Keratinocyte (primary cell): ENCODE results near the gene SHROOM3. TPM values are rescaled to one million over a fixed set of nuclear protein-coding genes. Genes with fewer than 3 reads are reported as not detected.

Experiments used
- DNase-seq: peaks from one replicate; pipeline ENCODE4 v3.0.0-alpha.2; 2011; ENCODE audit warnings: low read depth, missing footprints, low spot score
- FAIRE-seq: peaks from 2 replicates; lab custom pipeline; 2011; peaks lifted over from hg19 to GRCh38; lab: Jason Lieb, UNC
- H2AFZ ChIP-seq: 2 replicates; pipeline ENCODE4 v1.6.0; 2012; ENCODE audit warnings: low read length, control low read depth, inconsistent platforms; ENCODE audit not compliant: control insufficient read depth
- H3K27ac ChIP-seq: 2 replicates; pipeline ENCODE4 v1.5.1; 2011; ENCODE audit warnings: low read length; ENCODE audit not compliant: control insufficient read depth, insufficient read depth
- H3K27me3 ChIP-seq: 3 replicates; pipeline ENCODE4 v1.6.0; 2011; ENCODE audit warnings: low read length; ENCODE audit not compliant: control insufficient read depth, insufficient read depth; ENCODE audit errors: extremely low read depth
- H3K36me3 ChIP-seq, 2 experiments: 2 replicates in 1 of 2; 3 replicates in 1 of 2; pipeline ENCODE4 v1.5.1; 2011; ENCODE audit warnings: low read length in 2 of 2, mild to moderate bottlenecking in 1 of 2; ENCODE audit not compliant: control insufficient read depth in 2 of 2, insufficient read depth in 2 of 2; ENCODE audit errors: extremely low read depth in 1 of 2
- H3K4me1 ChIP-seq: 3 replicates; pipeline ENCODE4 v1.5.1; 2011; ENCODE audit warnings: low read length; ENCODE audit not compliant: control insufficient read depth, insufficient read depth; ENCODE audit errors: extremely low read depth
- H3K4me2 ChIP-seq: 3 replicates; pipeline ENCODE4 v1.6.0; 2011; ENCODE audit warnings: low read depth, low read length; ENCODE audit not compliant: control insufficient read depth, insufficient read depth; ENCODE audit errors: extremely low read depth
- H3K4me3 ChIP-seq, 3 experiments: fragments of 200-600 bp in 1 of 3; sonication (generic) in 1 of 3; 2 replicates in 2 of 3; 3 replicates in 1 of 3; pipeline ENCODE4 v1.5.1; 2011 to 2016; ENCODE audit warnings: low read length in 3 of 3, mild to moderate bottlenecking in 3 of 3, control low read depth in 2 of 3, inconsistent platforms in 1 of 3, low read depth in 1 of 3, mixed read lengths in 1 of 3, mixed run types in 1 of 3, moderate library complexity in 1 of 3; ENCODE audit not compliant: control insufficient read depth in 2 of 3, insufficient read depth in 2 of 3; ENCODE audit errors: extremely low read depth in 1 of 3
- H3K79me2 ChIP-seq: 2 replicates; pipeline ENCODE4 v1.6.0; 2012; ENCODE audit warnings: low read length; ENCODE audit not compliant: control insufficient read depth, insufficient read depth
- H3K9ac ChIP-seq: 3 replicates; pipeline ENCODE4 v1.6.0; 2011; ENCODE audit warnings: low read length; ENCODE audit not compliant: control insufficient read depth, insufficient read depth; ENCODE audit errors: extremely low read depth
- H3K9me1 ChIP-seq: 3 replicates; pipeline ENCODE4 v1.6.0; 2011; ENCODE audit warnings: low read length; ENCODE audit not compliant: control insufficient read depth, insufficient read depth; ENCODE audit errors: extremely low read depth
- H3K9me3 ChIP-seq: 2 replicates; pipeline ENCODE4 v1.5.1; 2012; ENCODE audit warnings: low read depth, low read length; ENCODE audit not compliant: control insufficient read depth
- H4K20me1 ChIP-seq: 3 replicates; pipeline ENCODE4 v1.6.0; 2011; ENCODE audit warnings: low read length; ENCODE audit not compliant: control insufficient read depth, insufficient read depth; ENCODE audit errors: extremely low read depth
- EZH2 ChIP-seq: IDR thresholded peaks from one replicate; pipeline ENCODE4 v1.6.1; 2012; ENCODE audit warnings: inconsistent platforms, mild to moderate bottlenecking, low read length, moderate library complexity
- dilution Hi-C: fragments of 300-500 bp; cut with MboI; formaldehyde crosslinking; loops from one replicate; pipeline ENCODE4 v1.7.0; 2020; ENCODE audit warnings: low sequenced_read_pairs; ENCODE audit not compliant: extremely low pct_ligation_motif_present
- polyA plus RNA-seq, 5 experiments: library from polyadenylated mRNA; depleted of rRNA in 3 of 5; stranded (reverse) in 3 of 5; stranded (forward) in 1 of 5; unstranded in 1 of 5; fragments of >200 nt; gene quantifications; 1 replicate in 1 of 5; 2 replicates in 3 of 5; 3 replicates in 1 of 5; pipeline versions ENCODE4 v1.2.1 to v1.2.3, GENCODE V29; 2011 to 2012; ENCODE audit warnings: missing spikeins in 2 of 5, low read depth in 1 of 5, low replicate concordance in 1 of 5
- TF ChIP-seq, protein P1 (sequence below), 3 experiments: IDR thresholded peaks in 1 of 3; conservative IDR thresholded peaks in 1 of 3; optimal IDR thresholded peaks in 1 of 3; 2 replicates in 2 of 3; 3 replicates in 1 of 3; pipeline versions ENCODE3 to v1.5.1; 2011; ENCODE audit warnings: low read length in 3 of 3, mild to moderate bottlenecking in 3 of 3, moderate library complexity in 2 of 3, control low read depth in 1 of 3, inconsistent platforms in 1 of 3; ENCODE audit not compliant: insufficient read depth in 2 of 3; ENCODE audit errors: extremely low read depth in 1 of 3

SHROOM3 gene
- polyA plus RNA-seq, 1 donor (not counting 4 experiments of a cell fraction or from before 2014, with no cell fraction given), result 4.9 TPM

DNA sequence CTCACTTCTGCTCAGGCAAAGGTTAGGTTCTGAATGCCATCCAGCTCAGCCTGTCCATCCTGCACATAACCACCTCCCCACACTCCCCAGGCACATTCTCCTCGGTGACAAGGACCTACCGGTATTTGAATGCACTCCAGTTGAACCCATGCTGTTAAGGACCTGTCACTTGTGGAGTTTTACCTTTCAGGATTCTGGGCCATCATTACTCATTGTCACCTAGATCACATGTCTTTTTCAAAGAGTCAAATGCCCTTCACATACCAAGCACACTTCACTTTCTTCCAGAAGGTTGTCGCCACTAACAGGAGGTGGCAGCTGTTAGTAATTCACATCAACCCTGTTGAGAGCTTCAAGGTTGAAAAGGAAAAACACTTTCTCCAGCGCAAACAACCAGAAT lies 244.7 kb downstream of the SHROOM3 start:
- no peaks in the 10 kb centered on the region for H4K20me1 ChIP-seq
- FAIRE-seq (no peak), DNase-seq (no peak)
- no peak overlapping the region for H3K4me2 ChIP-seq
- TF ChIP-seq EZH2, result no peak
- TF ChIP-seq, protein P1, sequence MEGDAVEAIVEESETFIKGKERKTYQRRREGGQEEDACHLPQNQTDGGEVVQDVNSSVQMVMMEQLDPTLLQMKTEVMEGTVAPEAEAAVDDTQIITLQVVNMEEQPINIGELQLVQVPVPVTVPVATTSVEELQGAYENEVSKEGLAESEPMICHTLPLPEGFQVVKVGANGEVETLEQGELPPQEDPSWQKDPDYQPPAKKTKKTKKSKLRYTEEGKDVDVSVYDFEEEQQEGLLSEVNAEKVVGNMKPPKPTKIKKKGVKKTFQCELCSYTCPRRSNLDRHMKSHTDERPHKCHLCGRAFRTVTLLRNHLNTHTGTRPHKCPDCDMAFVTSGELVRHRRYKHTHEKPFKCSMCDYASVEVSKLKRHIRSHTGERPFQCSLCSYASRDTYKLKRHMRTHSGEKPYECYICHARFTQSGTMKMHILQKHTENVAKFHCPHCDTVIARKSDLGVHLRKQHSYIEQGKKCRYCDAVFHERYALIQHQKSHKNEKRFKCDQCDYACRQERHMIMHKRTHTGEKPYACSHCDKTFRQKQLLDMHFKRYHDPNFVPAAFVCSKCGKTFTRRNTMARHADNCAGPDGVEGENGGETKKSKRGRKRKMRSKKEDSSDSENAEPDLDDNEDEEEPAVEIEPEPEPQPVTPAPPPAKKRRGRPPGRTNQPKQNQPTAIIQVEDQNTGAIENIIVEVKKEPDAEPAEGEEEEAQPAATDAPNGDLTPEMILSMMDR (optimal IDR thresholded peaks at IDR 0.05 in 1 of 3, IDR thresholded peaks at IDR 0.05 in 1 of 3, conservative IDR thresholded peaks at IDR 0.05 in 1 of 3; ENCODE audit: extremely low read depth in 1 of 3, insufficient read depth in 2 of 3, low read length in 3 of 3), result no peak
- no peaks in the 10 kb centered on the region for H3K36me3 ChIP-seq
- no peak overlapping the region for H3K9ac ChIP-seq
- H3K27me3 ChIP-seq, result no peaks in the 10 kb centered on the region
- H3K4me1 ChIP-seq, result no peaks in the 10 kb centered on the region
- H3K4me3 ChIP-seq, result no peak overlapping the region
- no peaks in the 10 kb centered on the region for H3K9me1 ChIP-seq
- no peak overlapping the region for H3K27ac ChIP-seq
- no peak overlapping the region for H2AFZ ChIP-seq
- no peaks in the 10 kb centered on the region for H3K79me2 ChIP-seq
- dilution Hi-C loops, result no loop called here
- no peaks in the 10 kb centered on the region for H3K9me3 ChIP-seq

DNA sequence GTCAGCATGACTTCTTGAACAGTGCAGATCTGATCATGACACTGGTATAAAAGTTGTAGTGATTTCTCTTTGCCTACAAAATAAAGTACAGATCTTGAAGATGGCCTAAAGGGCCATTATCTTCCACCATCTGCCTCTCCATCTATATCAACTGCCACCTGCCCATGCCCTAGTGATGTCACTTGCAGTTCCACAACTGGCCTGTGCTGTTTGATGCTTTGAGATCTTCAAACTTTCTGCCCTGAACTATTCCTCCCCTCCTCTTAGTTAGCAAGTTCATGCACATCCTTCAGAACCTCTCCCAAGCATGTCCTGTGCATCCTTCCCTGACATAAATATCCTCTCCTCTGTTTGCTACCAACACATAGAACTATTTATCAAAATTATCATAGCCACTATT lies 245.9 kb downstream of the SHROOM3 start:
- Histone ChIP-seq H3K9ac (no peak overlapping the region), H3K27me3 (no peaks in the 10 kb centered on the region), H3K9me3 (no peaks in the 10 kb centered on the region), H3K27ac (no peak overlapping the region), H4K20me1 (no peaks in the 10 kb centered on the region), H2AFZ (no peak overlapping the region), H3K4me1 (no peaks in the 10 kb centered on the region), H3K4me3 (no peak overlapping the region), H3K4me2 (no peak overlapping the region), H3K36me3 (no peaks in the 10 kb centered on the region), H3K9me1 (no peaks in the 10 kb centered on the region), H3K79me2 (no peaks in the 10 kb centered on the region)
- dilution Hi-C loops, result no loop called here
- no peak for DNase-seq
- FAIRE-seq, result peak; percentile 20
- TF ChIP-seq, protein P1 (optimal IDR thresholded peaks at IDR 0.05 in 1 of 3, IDR thresholded peaks at IDR 0.05 in 1 of 3, conservative IDR thresholded peaks at IDR 0.05 in 1 of 3; ENCODE audit: extremely low read depth in 1 of 3, insufficient read depth in 2 of 3, low read length in 3 of 3), result peak in 1 of 3 experiments; percentile 33
- no peak for TF ChIP-seq EZH2
